Sigmoid colon (tissue), 7 donors: ENCODE results near the gene ENC1. TPM values are rescaled to one million over a fixed set of nuclear protein-coding genes. Genes with fewer than 3 reads are reported as not detected.

Experiments used
- DNase-seq: peaks from one replicate; pipeline ENCODE4 v3.0.0-alpha.2; 2019
- H3K27ac ChIP-seq, 4 donors: fragments of 200-600 bp; sonication (generic); one replicate each; pipeline ENCODE4 v1.5.1; 2016 to 2019; ENCODE audit warnings: mild to moderate bottlenecking in 1 of 4
- H3K27me3 ChIP-seq, 3 donors: fragments of 200-600 bp; sonication (generic); one replicate each; pipeline ENCODE4 v1.5.1; 2019; ENCODE audit warnings: mild to moderate bottlenecking in 1 of 3
- H3K36me3 ChIP-seq, 4 donors: fragments of 200-600 bp; sonication (generic); one replicate each; pipeline ENCODE4 v1.5.1; 2016 to 2019
- H3K4me1 ChIP-seq, 4 donors: fragments of 200-600 bp; sonication (generic); one replicate each; pipeline ENCODE4 v1.5.1; 2017 to 2019
- H3K4me3 ChIP-seq, 4 donors: fragments of 200-600 bp; sonication (generic); one replicate each; pipeline ENCODE4 v1.5.1; 2017 to 2019; ENCODE audit warnings: mild to moderate bottlenecking in 2 of 4, moderate library complexity in 1 of 4
- H3K9me3 ChIP-seq, 4 donors: fragments of 200-600 bp in 3 of 4; sonication (generic) in 3 of 4; one replicate each; pipeline versions ENCODE4 v1.5.1 to v1.6.1; 2013 to 2019
- EP300 ChIP-seq, 4 donors: sonication (generic); formaldehyde crosslinking; IDR thresholded peaks; one replicate each; pipeline ENCODE4 v1.6.1; 2017; ENCODE audit warnings: antibody characterized with exemption in 4 of 4
- POLR2A ChIP-seq, 2 donors: fragments of 450-650 bp; IDR thresholded peaks; one replicate each; pipeline ENCODE4 v1.6.1; 2016; ENCODE audit warnings: antibody characterized with exemption in 2 of 2, mild to moderate bottlenecking in 2 of 2, moderate library complexity in 2 of 2
- POLR2AphosphoS5 ChIP-seq, 4 donors: sonication (generic); formaldehyde crosslinking; IDR thresholded peaks; one replicate each; pipeline ENCODE4 v1.6.1; 2017; ENCODE audit warnings: antibody characterized with exemption in 4 of 4
- WGBS, 2 donors: extraction: QIAGEN DNeasy Blood & Tissue Kit; methylation state at CpG; one replicate each; pipeline ENCODE4 v1.1.7; 2013; 5-methylcytosine and 5-hydroxymethylcytosine counted together
- intact Hi-C: fragments of 100-400 bp; cut with DNase I; formaldehyde crosslinking; loops from one replicate; pipeline ENCODE4 v1.15.1; 2023
- polyA plus RNA-seq, 3 donors: library from polyadenylated mRNA; stranded (reverse); fragments of 200-250 nt; gene quantifications; one replicate each; pipeline ENCODE4 v1.2.3, GENCODE V29; 2013
- total RNA-seq, 4 donors: library from RNA; depleted of rRNA; stranded (reverse); fragments of >200 nt; gene quantifications; one replicate each; pipeline ENCODE4 v1.1.0, GENCODE V29; 2016
- TF ChIP-seq, protein P1 (sequence below), 4 experiments: fragments of 450-650 bp in 3 of 4; fragments of 200-600 bp in 1 of 4; IDR thresholded peaks; one replicate each; pipeline ENCODE4 v1.5.1; 2016 to 2019; ENCODE audit warnings: antibody characterized with exemption in 4 of 4, mild to moderate bottlenecking in 3 of 4, moderate library complexity in 2 of 4
- donor health status: healthy with polysubstance abuse.
- donor health status: Bipolar disorder and iron deficiency.
- donor health status: healthy.

ENC1 gene
- total and polyA plus RNA-seq, 7 donors = 3.6 to 19.9 (median 4.9) TPM

DNA sequence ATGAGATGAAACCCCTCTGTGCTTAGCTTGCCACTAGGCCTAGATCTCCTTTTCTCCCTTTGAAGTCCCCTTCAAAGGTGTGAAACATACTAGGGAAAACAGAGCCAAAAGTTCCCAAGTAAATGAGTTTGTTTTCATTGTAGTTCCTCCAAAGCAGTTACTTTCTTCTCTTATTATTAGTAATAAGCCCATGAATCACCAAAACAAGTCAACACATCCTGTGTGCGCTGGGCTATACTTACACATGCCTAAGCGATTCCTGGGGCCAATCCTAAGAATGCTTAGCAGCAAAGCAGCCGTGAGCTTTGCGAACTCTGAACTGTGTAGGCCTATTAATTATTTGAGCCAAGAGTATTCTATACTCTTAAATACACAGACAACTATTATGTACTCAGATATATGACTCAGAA, 7.6 kb downstream of the ENC1 start:
- peaks cover 0 to 9% (median 3%) of the 10 kb centered on the region in 4 donors for H3K4me1 ChIP-seq
- TF ChIP-seq POLR2AphosphoS5 (IDR thresholded peaks at IDR 0.05) (no peak), POLR2A (IDR thresholded peaks at IDR 0.05) (no peak), EP300 (IDR thresholded peaks at IDR 0.05) (no peak)
- TF ChIP-seq, protein P1, sequence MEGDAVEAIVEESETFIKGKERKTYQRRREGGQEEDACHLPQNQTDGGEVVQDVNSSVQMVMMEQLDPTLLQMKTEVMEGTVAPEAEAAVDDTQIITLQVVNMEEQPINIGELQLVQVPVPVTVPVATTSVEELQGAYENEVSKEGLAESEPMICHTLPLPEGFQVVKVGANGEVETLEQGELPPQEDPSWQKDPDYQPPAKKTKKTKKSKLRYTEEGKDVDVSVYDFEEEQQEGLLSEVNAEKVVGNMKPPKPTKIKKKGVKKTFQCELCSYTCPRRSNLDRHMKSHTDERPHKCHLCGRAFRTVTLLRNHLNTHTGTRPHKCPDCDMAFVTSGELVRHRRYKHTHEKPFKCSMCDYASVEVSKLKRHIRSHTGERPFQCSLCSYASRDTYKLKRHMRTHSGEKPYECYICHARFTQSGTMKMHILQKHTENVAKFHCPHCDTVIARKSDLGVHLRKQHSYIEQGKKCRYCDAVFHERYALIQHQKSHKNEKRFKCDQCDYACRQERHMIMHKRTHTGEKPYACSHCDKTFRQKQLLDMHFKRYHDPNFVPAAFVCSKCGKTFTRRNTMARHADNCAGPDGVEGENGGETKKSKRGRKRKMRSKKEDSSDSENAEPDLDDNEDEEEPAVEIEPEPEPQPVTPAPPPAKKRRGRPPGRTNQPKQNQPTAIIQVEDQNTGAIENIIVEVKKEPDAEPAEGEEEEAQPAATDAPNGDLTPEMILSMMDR (IDR thresholded peaks at IDR 0.05) = no peak
- peaks cover 0 to 14% (median 0%) of the 10 kb centered on the region in 4 donors for H3K36me3 ChIP-seq
- H3K4me3 ChIP-seq = no peak overlapping the region
- intact Hi-C loops = no loop called here
- H3K9me3 ChIP-seq = no peaks in the 10 kb centered on the region
- no peaks in the 10 kb centered on the region for H3K27me3 ChIP-seq
- DNase-seq = no peak
- no peak overlapping the region for H3K27ac ChIP-seq
- WGBS, 2 donors = 80 to 82% methylated on average over 4 of the region's 4 CpGs

DNA sequence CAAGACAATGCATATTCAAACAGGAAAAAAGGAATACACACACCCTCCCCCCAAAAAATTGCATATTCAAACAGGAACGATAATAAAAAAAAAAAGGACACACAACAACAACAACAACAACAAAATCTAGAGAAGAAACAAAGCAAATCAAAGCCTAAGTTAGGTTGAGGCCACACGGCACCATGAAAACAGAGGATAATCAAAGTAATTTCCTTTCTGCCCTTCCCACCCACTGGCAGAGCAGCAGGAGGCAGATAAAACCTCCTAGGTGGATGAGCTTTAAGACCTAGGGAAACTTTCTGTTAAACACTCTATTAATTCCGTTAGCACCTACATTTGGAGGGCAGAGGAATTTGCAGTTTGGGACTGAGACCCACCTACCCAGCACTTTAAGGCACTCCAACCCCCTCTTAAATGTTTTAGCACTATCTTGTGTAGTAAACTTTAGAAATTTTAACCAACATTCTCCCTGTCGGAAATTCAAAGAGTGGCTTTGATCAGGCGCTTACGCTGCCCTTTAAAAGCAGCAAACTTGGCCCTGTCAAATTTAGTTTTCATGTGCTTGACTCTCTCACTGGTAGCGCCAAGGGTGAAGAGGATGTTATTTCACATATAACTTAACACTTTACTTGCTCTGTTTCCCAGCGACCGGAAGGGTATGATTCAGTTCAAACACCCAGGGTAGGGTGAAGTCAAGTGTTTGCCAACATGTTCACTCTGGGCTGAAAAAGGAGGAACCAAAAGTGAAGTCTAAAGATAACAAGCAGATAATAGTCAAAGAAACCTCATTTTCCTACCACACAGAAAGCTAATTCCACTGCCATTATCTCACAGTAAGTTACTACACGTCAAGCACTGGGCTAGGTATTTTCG, 9.2 kb downstream of the ENC1 start:
- H3K27me3 ChIP-seq = no peaks in the 10 kb centered on the region
- no peak for DNase-seq
- intact Hi-C loops = no loop called here
- no peaks in the 10 kb centered on the region for H3K9me3 ChIP-seq
- no peak overlapping the region for H3K27ac ChIP-seq
- peaks cover 0 to 14% (median 0%) of the 10 kb centered on the region in 4 donors for H3K36me3 ChIP-seq
- H3K4me3 ChIP-seq = no peak overlapping the region
- H3K4me1 ChIP-seq = peaks cover 0 to 9% (median 3%) of the 10 kb centered on the region in 4 donors
- 44 to 51% methylated on average over 11 of the region's 11 CpGs for WGBS, 2 donors
- TF ChIP-seq POLR2AphosphoS5 (IDR thresholded peaks at IDR 0.05) = no peak

DNA sequence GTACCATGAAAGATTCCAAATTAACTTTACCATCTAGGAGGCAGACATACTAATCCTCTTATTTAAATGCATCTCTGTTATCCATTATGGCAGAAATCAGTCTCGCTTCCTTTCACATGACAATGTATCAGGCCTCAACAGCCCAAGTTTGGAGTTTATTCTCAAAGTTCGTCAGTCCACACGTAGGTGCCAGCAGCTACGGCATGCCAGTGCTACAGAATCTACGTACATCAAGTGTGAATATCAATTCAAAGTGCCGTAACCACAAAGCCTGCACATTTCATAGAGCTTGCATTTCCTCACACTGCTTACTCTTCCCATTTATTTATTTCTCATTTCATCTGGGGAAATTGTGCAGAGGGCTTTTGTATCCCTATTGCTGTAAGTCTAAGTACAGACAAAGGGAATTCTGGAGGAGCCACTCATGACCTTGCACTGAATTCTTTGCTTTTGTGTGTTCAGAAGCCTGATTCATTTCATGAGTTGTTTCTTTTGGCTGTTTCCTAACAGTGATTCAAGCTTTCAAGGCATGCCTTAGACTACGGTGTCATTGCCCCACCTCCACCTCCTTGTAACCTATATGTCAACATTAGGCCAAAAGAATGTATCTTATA, 10.0 kb downstream of the ENC1 start:
- H3K4me1 ChIP-seq = peaks cover 0 to 9% (median 3%) of the 10 kb centered on the region in 4 donors
- peaks cover 0 to 9% (median 0%) of the 10 kb centered on the region in 4 donors for H3K36me3 ChIP-seq
- TF ChIP-seq, protein P1 (IDR thresholded peaks at IDR 0.05) = no peak
- TF ChIP-seq POLR2AphosphoS5 (IDR thresholded peaks at IDR 0.05) (no peak), EP300 (IDR thresholded peaks at IDR 0.05) (no peak)
- no peaks in the 10 kb centered on the region for H3K9me3 ChIP-seq
- DNase-seq = no peak
- intact Hi-C loops = no loop called here
- no peak overlapping the region for H3K4me3 ChIP-seq
- H3K27me3 ChIP-seq = no peaks in the 10 kb centered on the region
- 64 to 80% methylated on average over 7 of the region's 7 CpGs for WGBS, 2 donors
- H3K27ac ChIP-seq = no peak overlapping the region

DNA sequence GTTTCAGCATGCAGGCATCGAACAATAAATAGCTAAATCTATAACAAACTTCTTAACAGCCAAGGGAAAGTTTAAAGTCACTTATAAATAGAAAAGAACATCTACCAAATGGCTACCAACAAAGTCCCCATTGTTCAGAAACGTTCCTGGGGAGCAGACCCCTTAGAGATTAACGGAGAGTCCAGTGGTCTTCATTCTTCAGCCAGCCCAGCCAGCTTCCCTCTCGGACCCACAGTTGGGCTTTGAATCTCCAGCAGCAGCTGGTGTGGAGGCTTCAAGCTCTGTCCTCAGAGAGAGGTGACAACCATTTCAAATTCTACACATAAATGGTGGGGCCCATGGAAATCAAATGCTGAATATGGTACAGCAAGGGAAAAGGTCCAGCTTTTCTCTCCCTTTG, 11.2 kb downstream of the ENC1 start:
- no peak overlapping the region for H3K27ac ChIP-seq
- H3K4me3 ChIP-seq = no peak overlapping the region
- no peak for TF ChIP-seq POLR2A (IDR thresholded peaks at IDR 0.05)
- no peak for TF ChIP-seq POLR2AphosphoS5 (IDR thresholded peaks at IDR 0.05)
- TF ChIP-seq EP300 (IDR thresholded peaks at IDR 0.05) = no peak
- TF ChIP-seq, protein P1 (IDR thresholded peaks at IDR 0.05) = no peak
- H3K9me3 ChIP-seq = no peaks in the 10 kb centered on the region
- no peak for DNase-seq
- intact Hi-C loops = no loop called here
- H3K27me3 ChIP-seq = no peaks in the 10 kb centered on the region
- H3K36me3 ChIP-seq = no peaks in the 10 kb centered on the region
- H3K4me1 ChIP-seq = peaks cover 0 to 9% (median 3%) of the 10 kb centered on the region in 4 donors
- 79 to 84% methylated on average over 4 of the region's 4 CpGs for WGBS, 2 donors

DNA sequence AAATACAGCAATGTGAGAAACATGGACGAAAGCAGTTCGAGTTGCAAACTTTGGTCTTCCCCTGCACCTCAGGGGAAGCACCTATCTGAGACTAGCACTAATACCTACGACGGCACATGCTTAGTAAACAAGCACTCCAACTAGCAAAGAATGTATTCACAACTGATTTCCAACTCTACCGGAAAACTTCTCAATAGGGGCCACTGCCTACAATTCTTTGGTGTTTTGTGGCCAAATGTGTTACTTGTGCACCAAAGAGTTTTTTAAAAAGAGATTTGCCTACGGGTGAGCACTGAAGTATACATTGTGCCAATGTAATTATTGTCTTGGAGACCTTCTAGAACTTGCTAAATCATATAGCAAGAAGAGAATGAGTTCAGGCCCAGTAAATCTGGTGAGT, 12.2 kb downstream of the ENC1 start:
- H3K36me3 ChIP-seq = no peaks in the 10 kb centered on the region
- TF ChIP-seq EP300 (IDR thresholded peaks at IDR 0.05) (no peak), POLR2A (IDR thresholded peaks at IDR 0.05) (no peak), POLR2AphosphoS5 (IDR thresholded peaks at IDR 0.05) (no peak)
- TF ChIP-seq, protein P1 (IDR thresholded peaks at IDR 0.05) = no peak
- intact Hi-C loops = no loop called here
- no peaks in the 10 kb centered on the region for H3K27me3 ChIP-seq
- peaks cover 0 to 9% (median 3%) of the 10 kb centered on the region in 4 donors for H3K4me1 ChIP-seq
- DNase-seq = no peak
- 79 to 81% methylated on average over 6 of the region's 6 CpGs for WGBS, 2 donors
- H3K4me3 ChIP-seq = no peak overlapping the region
- H3K27ac ChIP-seq = no peak overlapping the region
- H3K9me3 ChIP-seq = peaks cover 0 to 3% (median 0%) of the 10 kb centered on the region in 4 donors
